Neural cell (in vitro differentiated cells): ENCODE measurements around the gene DRAM2. TPM values are rescaled to one million over a fixed set of nuclear protein-coding genes. Genes with fewer than 3 reads are reported as not detected.
"Not testable (repeated sequence)": the region's sequence is repeated elsewhere in the genome, so short reads cannot be mapped to it uniquely, and the experiment has no call there.

Experiments used
- H2AFZ ChIP-seq: fragments of 200-600, 300-800 bp; sonication (generic), shearing (Covaris generic); 2 replicates; pipeline ENCODE4 v1.6.0; 2014; ENCODE audit warnings: low read depth, mild to moderate bottlenecking, antibody characterized with exemption, low read length, moderate library complexity
- H3F3A ChIP-seq: fragments of 200-600 bp; shearing (Covaris generic); 2 replicates; pipeline ENCODE4 v1.6.1; 2016; ENCODE audit warnings: mild to moderate bottlenecking, moderate library complexity, mixed read lengths, antibody characterized with exemption, low read length; ENCODE audit not compliant: insufficient read depth, poor library complexity, severe bottlenecking
- H3K27ac ChIP-seq: fragments of 200-600, 300-800 bp; sonication (generic), shearing (Covaris generic); 2 replicates; pipeline ENCODE4 v1.5.1; 2014; ENCODE audit warnings: mild to moderate bottlenecking, low read length, moderate library complexity
- H3K27me3 ChIP-seq: fragments of 300-800, 200-600 bp; sonication (generic), shearing (Covaris generic); 2 replicates; pipeline ENCODE4 v1.6.0; 2014; ENCODE audit warnings: mild to moderate bottlenecking, low read depth, low read length, moderate library complexity; ENCODE audit not compliant: insufficient read depth
- H3K36me3 ChIP-seq: fragments of 300-800, 200-600 bp; sonication (generic), shearing (Covaris generic); 2 replicates; pipeline ENCODE4 v1.5.1; 2014; ENCODE audit warnings: mild to moderate bottlenecking, antibody characterized with exemption, low read length, moderate library complexity; ENCODE audit not compliant: insufficient read depth
- H3K4me2 ChIP-seq: fragments of 300-800, 200-600 bp; sonication (generic), shearing (Covaris generic); 2 replicates; pipeline ENCODE4 v1.6.0; 2014; ENCODE audit warnings: mild to moderate bottlenecking, low read length
- H3K4me3 ChIP-seq: fragments of 300-800, 200-600 bp; sonication (generic), shearing (Covaris generic); 2 replicates; pipeline ENCODE4 v1.5.1; 2014; ENCODE audit warnings: mild to moderate bottlenecking, low read length, moderate library complexity
- H3K79me2 ChIP-seq: fragments of 200-600 bp; shearing (Covaris generic); replicated peaks from 2 replicates; pipeline ENCODE4 v1.6.0; 2014; ENCODE audit warnings: mild to moderate bottlenecking, low read length, moderate library complexity; ENCODE audit not compliant: insufficient read depth
- H3K9ac ChIP-seq: fragments of 300-800, 200-600 bp; sonication (generic), shearing (Covaris generic); 2 replicates; pipeline ENCODE4 v1.6.1; 2016; ENCODE audit warnings: mild to moderate bottlenecking, low read length, mixed read lengths
- H3K9me2 ChIP-seq: fragments of 200-600 bp; shearing (Covaris generic); 2 replicates; pipeline ENCODE4 v1.6.1; 2016; ENCODE audit warnings: mild to moderate bottlenecking, low read length, mixed read lengths; ENCODE audit not compliant: insufficient read depth
- H3K9me3 ChIP-seq: fragments of 200-600, 300-800 bp; sonication (generic), shearing (Covaris generic); 2 replicates; pipeline ENCODE4 v1.6.1; 2016; ENCODE audit warnings: mild to moderate bottlenecking, mixed run types, low read length, moderate library complexity, mixed read lengths
- H4K20me1 ChIP-seq: fragments of 200-600 bp; shearing (Covaris generic); 2 replicates; pipeline ENCODE4 v1.6.1; 2016; ENCODE audit warnings: mild to moderate bottlenecking, mixed run types; ENCODE audit not compliant: insufficient read depth
- CTCF ChIP-seq: fragments of 450-650 bp; IDR thresholded peaks from 2 replicates; pipeline ENCODE4 v1.5.1; 2014; ENCODE audit warnings: antibody characterized with exemption, mild to moderate bottlenecking, moderate library complexity; ENCODE audit not compliant: poor library complexity, severe bottlenecking
- EP300 ChIP-seq: fragments of 450-650 bp; conservative IDR thresholded peaks from 2 replicates; pipeline ENCODE4 v1.6.1; 2014; ENCODE audit warnings: antibody characterized with exemption, mild to moderate bottlenecking, moderate library complexity; ENCODE audit not compliant: poor library complexity, severe bottlenecking
- EZH2 ChIP-seq: fragments of 200-600, 300-800 bp; shearing (Covaris generic), sonication (generic); IDR thresholded peaks from 2 replicates; pipeline ENCODE4 v1.6.1; 2014; ENCODE audit warnings: antibody characterized with exemption, low read length, borderline replicate concordance, mild to moderate bottlenecking; ENCODE audit not compliant: insufficient read depth, poor library complexity, severe bottlenecking
- MXI1 ChIP-seq: fragments of 450-650 bp; conservative IDR thresholded peaks from 2 replicates; pipeline ENCODE4 v1.6.1; 2014; ENCODE audit warnings: antibody characterized with exemption, mild to moderate bottlenecking; ENCODE audit not compliant: poor library complexity, severe bottlenecking
- POLR2AphosphoS5 ChIP-seq: IDR thresholded peaks from 2 replicates; pipeline ENCODE4 v1.6.1; 2012
- RAD21 ChIP-seq: fragments of 450-650 bp; conservative IDR thresholded peaks from 2 replicates; pipeline ENCODE4 v1.6.1; 2014; ENCODE audit warnings: antibody characterized with exemption, mild to moderate bottlenecking, moderate library complexity
- REST ChIP-seq: IDR thresholded peaks from 2 replicates; pipeline ENCODE4 v1.6.1; 2012; ENCODE audit warnings: borderline replicate concordance
- SMC3 ChIP-seq: fragments of 450-650 bp; conservative IDR thresholded peaks from 2 replicates; pipeline ENCODE4 v1.6.1; 2014; ENCODE audit warnings: antibody characterized with exemption, mild to moderate bottlenecking, moderate library complexity; ENCODE audit not compliant: poor library complexity
- TAF1 ChIP-seq: IDR thresholded peaks from 2 replicates; pipeline ENCODE4 v1.6.1; 2012; ENCODE audit warnings: low read depth
- polyA plus RNA-seq: library from polyadenylated mRNA; depleted of rRNA; stranded (reverse); fragments of >200 nt; gene quantifications from 2 replicates; pipeline ENCODE4 v1.2.3, GENCODE V29; 2014

Gene DRAM2
- polyA plus RNA-seq, 1 donor from 2014 or later, result 71.0 TPM

- H3K36me3 ChIP-seq, result no peaks in the 10 kb centered on the region
- no peak overlapping the region for H2AFZ ChIP-seq
- no peaks in the 10 kb centered on the region for H4K20me1 ChIP-seq
- TF ChIP-seq EP300, result no peak
- TF ChIP-seq POLR2AphosphoS5, result no peak
- no peak for TF ChIP-seq CTCF
- TF ChIP-seq EZH2, result no peak
- no peak for TF ChIP-seq SMC3
- no peak for TF ChIP-seq RAD21
- no peak for TF ChIP-seq TAF1
- TF ChIP-seq REST, result no peak
- TF ChIP-seq MXI1, result no peak
- H3K79me2 ChIP-seq, result no peaks in the 10 kb centered on the region
- peaks cover 6% of the 10 kb centered on the region for H3K9me3 ChIP-seq
- no peak overlapping the region for H3K4me2 ChIP-seq
- no peak overlapping the region for H3K4me3 ChIP-seq
- no peaks in the 10 kb centered on the region for H3F3A ChIP-seq
- no peak overlapping the region for H3K9ac ChIP-seq
- H3K27me3 ChIP-seq, result no peaks in the 10 kb centered on the region
- no peak overlapping the region for H3K27ac ChIP-seq
- H3K9me2 ChIP-seq, result no peaks in the 10 kb centered on the region
Observed at GRCh38 chr1:111097356-111098099, 42.4 kb downstream of the DRAM2 start.

GRCh38 chr1:111095421-111095820 lies 44.5 kb downstream of the DRAM2 start:
- H3K4me2 ChIP-seq, H4K20me1 ChIP-seq, H3K9ac ChIP-seq, H3F3A ChIP-seq, H3K27me3 ChIP-seq, H3K27ac ChIP-seq, H3K36me3 ChIP-seq, H3K79me2 ChIP-seq, H3K9me2 ChIP-seq, H2AFZ ChIP-seq, H3K9me3 ChIP-seq, H3K4me3 ChIP-seq: not testable (repeated sequence)

GRCh38 chr1:111089638-111090037 lies 50.3 kb downstream of the DRAM2 start:
- H4K20me1 ChIP-seq, result no peaks in the 10 kb centered on the region
- no peaks in the 10 kb centered on the region for H3K9me2 ChIP-seq
- no peak overlapping the region for H3K9ac ChIP-seq
- no peak overlapping the region for H3K4me2 ChIP-seq
- no peak overlapping the region for H2AFZ ChIP-seq
- H3F3A ChIP-seq, result no peaks in the 10 kb centered on the region
- no peaks in the 10 kb centered on the region for H3K79me2 ChIP-seq
- H3K27me3 ChIP-seq, result no peaks in the 10 kb centered on the region
- H3K9me3 ChIP-seq, result no peaks in the 10 kb centered on the region
- TF ChIP-seq MXI1 (no peak), CTCF (no peak)
- H3K4me3 ChIP-seq, result no peak overlapping the region
- H3K36me3 ChIP-seq, result no peaks in the 10 kb centered on the region
- H3K27ac ChIP-seq, result no peak overlapping the region
